GM23248 (cell line): ENCODE results near the gene GET3.

ENCODE experiments used
- EZH2 ChIP-seq: fragments of 200-600 bp; sonication (generic); IDR thresholded peaks from 2 replicates; pipeline ENCODE4 v1.6.1; 2018; ENCODE audit warnings: antibody characterized with exemption, mild to moderate bottlenecking; ENCODE audit not compliant: insufficient read depth, poor library complexity, severe bottlenecking
- EZH2phosphoT487 ChIP-seq: fragments of 200-600 bp; sonication (generic); IDR thresholded peaks from 2 replicates; pipeline ENCODE4 v1.6.1; 2018; ENCODE audit warnings: antibody characterized with exemption, moderate library complexity, mild to moderate bottlenecking, low read depth; ENCODE audit not compliant: insufficient read depth

DNA sequence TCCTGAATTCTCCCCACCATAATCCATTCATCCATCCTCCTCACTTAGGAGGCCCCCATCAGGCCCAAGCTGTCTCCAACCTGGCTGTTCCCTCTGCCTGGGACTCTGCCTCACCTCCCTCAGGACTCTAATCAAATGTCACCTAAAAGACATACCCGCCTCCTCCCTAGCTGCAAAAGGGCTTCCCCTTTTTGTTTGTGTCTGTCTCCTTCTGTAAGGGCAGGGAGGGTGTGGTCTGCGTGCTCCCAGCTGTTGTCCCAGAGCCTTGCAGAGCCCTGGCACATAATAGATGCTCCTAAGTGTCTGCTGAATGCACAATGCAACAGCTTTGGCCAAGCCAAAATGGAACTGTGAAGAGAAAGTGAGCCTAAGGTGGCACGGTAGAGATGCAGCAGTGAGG lies 7.2 kb upstream of the GET3 start:
- TF ChIP-seq EZH2phosphoT487 (no peak), EZH2 (no peak)
